Measurements from ENCODE around the gene TBC1D3B.
"Not testable (repeated sequence)": the region's sequence is repeated elsewhere in the genome, so short reads cannot be mapped to it uniquely, and the experiment has no call there.

TBC1D3B gene

DNA sequence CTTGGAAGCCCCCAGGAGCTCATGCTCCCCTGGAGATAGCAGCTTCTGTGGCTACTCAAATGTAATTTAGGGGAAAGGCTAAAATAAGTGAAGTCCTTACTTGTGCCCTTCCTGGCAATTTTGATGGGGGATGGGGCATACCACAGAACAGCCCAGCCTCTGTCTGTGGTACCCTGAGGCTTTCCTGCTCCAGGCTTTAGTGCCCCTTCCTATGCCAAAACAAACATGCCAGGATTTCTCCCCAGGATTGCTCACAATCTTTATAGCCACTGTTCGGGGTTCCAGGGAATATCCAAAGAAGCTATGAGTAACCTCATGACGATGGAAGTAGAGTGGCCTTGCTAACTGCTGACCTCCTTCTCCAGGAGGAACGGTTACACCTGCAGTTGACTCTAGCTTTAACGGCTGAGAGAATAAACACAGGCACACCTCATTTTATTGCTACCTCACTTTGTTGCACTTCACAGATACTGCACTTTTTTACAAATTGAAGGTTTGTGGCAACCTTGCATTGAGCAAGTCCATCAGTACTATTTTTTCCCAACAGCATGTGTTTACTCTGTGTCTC is 47.9 kb downstream of the TBC1D3B start:
- DNase-seq (ENCODE audit: low read depth), result no peak

DNA sequence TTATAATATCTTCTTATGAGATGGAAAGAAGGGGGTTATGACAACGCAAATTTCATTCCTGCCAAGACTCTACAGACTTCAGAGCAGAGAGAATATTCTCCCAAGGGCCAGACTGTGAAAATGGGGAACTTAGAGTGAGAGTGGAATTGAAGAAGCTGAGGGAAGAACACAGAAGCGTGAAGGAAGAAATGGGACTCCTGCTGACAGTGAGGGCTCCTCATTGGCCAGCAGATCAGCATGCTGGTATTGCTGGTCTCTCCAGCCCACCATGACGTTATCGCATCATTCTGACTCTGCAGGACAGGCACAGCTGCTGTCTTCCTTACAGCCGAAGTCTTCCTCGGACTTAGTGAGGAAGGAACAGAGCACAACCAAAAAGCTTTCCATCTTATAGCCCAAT is 48.5 kb downstream of the TBC1D3B start:
- DNase-seq (ENCODE audit: low read depth), result no peak

GRCh38 chr17:36127199-36127893 is 49.1 kb downstream of the TBC1D3B start:
- DNase-seq (ENCODE audit: low read depth), result no peak

GRCh38 chr17:36124879-36125824 is 51.3 kb downstream of the TBC1D3B start:
- DNase-seq (ENCODE audit: low read depth), result no peak

GRCh38 chr17:36123431-36123830 is 53.0 kb downstream of the TBC1D3B start:
- no peak for DNase-seq (ENCODE audit: low read depth)

- not testable (repeated sequence) for DNase-seq (ENCODE audit: low read depth)
Measured at GRCh38 chr17:36121099-36121498, 55.3 kb downstream of the TBC1D3B start.

- DNase-seq (ENCODE audit: low read depth), result no peak
Measured at GRCh38 chr17:36120221-36120620, 56.2 kb downstream of the TBC1D3B start.

GRCh38 chr17:36118477-36119353 is 57.7 kb downstream of the TBC1D3B start:
- DNase-seq (ENCODE audit: low read depth), result no peak

DNA sequence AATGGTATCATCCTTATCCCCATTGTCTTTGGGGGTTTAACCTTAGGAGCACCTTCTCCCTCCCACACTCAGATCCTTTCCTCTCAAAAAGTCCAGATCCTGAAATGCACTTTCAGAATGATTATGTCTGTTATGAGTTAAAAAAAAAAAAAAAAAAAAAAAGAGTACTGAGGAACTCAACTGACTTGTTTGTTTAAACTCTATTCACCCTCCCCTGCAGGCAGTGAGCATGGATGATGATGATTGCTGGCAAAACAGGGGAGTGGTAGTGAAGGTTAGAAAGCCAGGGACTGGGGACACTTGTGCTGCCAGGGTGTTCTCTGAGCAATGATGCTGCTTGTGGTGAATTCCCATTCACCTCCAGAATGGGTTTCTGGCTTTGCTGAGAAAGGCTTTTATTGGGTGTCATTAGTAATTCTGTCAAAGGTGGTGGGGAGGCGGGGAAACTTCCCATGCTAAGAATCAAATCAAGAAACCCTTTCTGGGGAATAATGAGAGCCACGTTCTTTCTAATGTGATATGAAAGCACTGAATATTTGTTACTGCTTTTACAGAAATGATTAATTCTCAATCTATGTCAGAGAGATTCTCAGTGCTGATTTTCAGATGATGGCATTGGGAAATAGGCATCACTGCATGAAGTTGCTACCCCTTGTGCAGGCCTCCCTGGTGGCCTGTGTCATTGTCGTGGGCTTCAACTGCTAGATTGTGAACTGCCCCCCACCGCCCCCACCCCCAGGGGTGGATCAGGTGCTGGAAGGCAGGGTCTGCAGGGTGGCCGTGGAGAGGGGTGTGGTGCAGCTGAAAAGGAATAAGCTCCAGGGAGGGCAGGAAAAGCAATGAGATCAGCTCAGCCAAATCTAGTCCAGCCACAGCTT is 58.7 kb downstream of the TBC1D3B start:
- DNase-seq (ENCODE audit: low read depth), result no peak
